HEK293 (cell line): ENCODE results near the gene DAGLA.

Source experiments
- CTCF ChIA-PET: fragments of 350-600 bp; formaldehyde crosslinking; extraction: SDS; loops from one replicate; lab custom pipeline; 2021; ENCODE audit warnings: antibody characterized with exemption; lab: Yijun Ruan, JAX
- POLR2A ChIA-PET: fragments of 300-600 bp; formaldehyde crosslinking; extraction: SDS; loops from one replicate; lab custom pipeline; 2020; ENCODE audit warnings: antibody characterized with exemption, inconsistent platforms; lab: Yijun Ruan, JAX
- H3K27ac ChIP-seq: fragments of 200-500 bp; sonication (Bioruptor generic); 2 replicates; pipeline ENCODE4 v1.5.1; 2014; ENCODE audit warnings: low read depth, low read length, control low read depth, inconsistent platforms; ENCODE audit errors: extremely low read depth
- H3K36me3 ChIP-seq, 2 experiments: fragments of 200-500 bp in 1 of 2; sonication (Bioruptor generic) in 1 of 2; 1 replicate in 1 of 2; 2 replicates in 1 of 2; pipeline ENCODE4 v1.5.1; 2014 to 2017; ENCODE audit warnings: inconsistent platforms in 2 of 2, low read length in 2 of 2; ENCODE audit not compliant: control insufficient read depth in 2 of 2, insufficient read depth in 1 of 2
- H3K4me1 ChIP-seq: fragments of 200-500 bp; sonication (Bioruptor generic); 2 replicates; pipeline ENCODE4 v1.5.1; 2014; ENCODE audit warnings: mild to moderate bottlenecking, low read length, inconsistent platforms; ENCODE audit not compliant: control insufficient read depth, insufficient read depth
- H3K4me3 ChIP-seq: 2 replicates; pipeline ENCODE4 v1.5.1; 2011; ENCODE audit warnings: low read depth, mild to moderate bottlenecking, control low read depth, low read length, moderate library complexity
- H3K9me3 ChIP-seq: fragments of 200-500 bp; sonication (Bioruptor generic); 2 replicates; pipeline ENCODE4 v1.5.1; 2014; ENCODE audit warnings: low read depth, low read length, inconsistent platforms; ENCODE audit not compliant: control insufficient read depth, insufficient read depth
- GLI2 ChIP-seq: fragments of 450-650 bp; formaldehyde crosslinking; IDR thresholded peaks from 2 replicates; pipeline ENCODE4; 2017; ENCODE audit warnings: missing biosample characterization, missing genetic modification characterization, low read depth, borderline replicate concordance
- GLIS1 ChIP-seq: fragments of 450-650 bp; formaldehyde crosslinking; IDR thresholded peaks from 2 replicates; pipeline ENCODE4 v1.5.1; 2016; ENCODE audit warnings: missing biosample characterization, missing genetic modification characterization
- MZF1 ChIP-seq: fragments of 450-650 bp; formaldehyde crosslinking; IDR thresholded peaks from 2 replicates; pipeline ENCODE4 v1.5.1; 2017; ENCODE audit warnings: missing biosample characterization, missing genetic modification characterization, borderline replicate concordance
- ZBTB48 ChIP-seq: fragments of 450-650 bp; formaldehyde crosslinking; IDR thresholded peaks from 2 replicates; pipeline ENCODE4 v1.5.1; 2016; ENCODE audit warnings: missing biosample characterization, missing genetic modification characterization
- ZFHX2 ChIP-seq: fragments of 450-650 bp; formaldehyde crosslinking; conservative IDR thresholded peaks from 2 replicates; pipeline ENCODE4 v1.5.1; 2016; ENCODE audit warnings: missing biosample characterization, missing genetic modification characterization
- ZIC2 ChIP-seq: fragments of 450-650 bp; formaldehyde crosslinking; IDR thresholded peaks from 2 replicates; pipeline ENCODE4 v1.5.1; 2016; ENCODE audit warnings: missing biosample characterization, missing genetic modification characterization
- ZNF121 ChIP-seq: fragments of 450-650 bp; formaldehyde crosslinking; IDR thresholded peaks from 2 replicates; pipeline ENCODE4 v1.5.1; 2016; ENCODE audit warnings: missing biosample characterization, missing genetic modification characterization
- ZNF132 ChIP-seq: fragments of 450-650 bp; formaldehyde crosslinking; IDR thresholded peaks from 2 replicates; pipeline ENCODE4 v1.5.1; 2017; ENCODE audit warnings: missing biosample characterization, missing genetic modification characterization, borderline replicate concordance
- ZNF211 ChIP-seq: fragments of 450-650 bp; formaldehyde crosslinking; IDR thresholded peaks from 2 replicates; pipeline ENCODE4 v1.5.1; 2016; ENCODE audit warnings: low read depth, missing biosample characterization, missing genetic modification characterization
- ZNF24 ChIP-seq: fragments of 450-650 bp; formaldehyde crosslinking; IDR thresholded peaks from 2 replicates; pipeline ENCODE4 v1.5.1; 2016; ENCODE audit warnings: missing biosample characterization, missing genetic modification characterization
- ZNF530 ChIP-seq: fragments of 450-650 bp; formaldehyde crosslinking; IDR thresholded peaks from 2 replicates; pipeline ENCODE4 v1.5.1; 2016; ENCODE audit warnings: low read depth, missing biosample characterization, missing genetic modification characterization
- ZNF560 ChIP-seq: fragments of 450-650 bp; formaldehyde crosslinking; IDR thresholded peaks from 2 replicates; pipeline ENCODE4 v1.5.1; 2017; ENCODE audit warnings: missing biosample characterization, missing genetic modification characterization, borderline replicate concordance
- ZNF658 ChIP-seq: fragments of 450-650 bp; formaldehyde crosslinking; IDR thresholded peaks from 2 replicates; pipeline ENCODE4; 2016; ENCODE audit warnings: missing biosample characterization, missing genetic modification characterization
- ZNF664 ChIP-seq: fragments of 450-650 bp; formaldehyde crosslinking; IDR thresholded peaks from 2 replicates; pipeline ENCODE4 v1.5.1; 2016; ENCODE audit warnings: missing biosample characterization, missing genetic modification characterization
- ZXDB ChIP-seq: fragments of 450-650 bp; formaldehyde crosslinking; IDR thresholded peaks from 2 replicates; pipeline ENCODE4 v1.5.1; 2016; ENCODE audit warnings: missing biosample characterization, missing genetic modification characterization
- TF ChIP-seq, protein P1 (sequence below): fragments of 450-650 bp; formaldehyde crosslinking; IDR thresholded peaks from 2 replicates; pipeline ENCODE4 v1.5.1; 2017; ENCODE audit warnings: missing biosample characterization, missing genetic modification characterization
- TF ChIP-seq, protein P2 (sequence below): fragments of 450-650 bp; formaldehyde crosslinking; IDR thresholded peaks from 2 replicates; pipeline ENCODE4 v1.5.1; 2016; ENCODE audit warnings: missing biosample characterization, missing genetic modification characterization
- TF ChIP-seq, protein P3 (sequence below): fragments of 450-650 bp; formaldehyde crosslinking; IDR thresholded peaks from 2 replicates; pipeline ENCODE4 v1.5.1; 2017; ENCODE audit warnings: missing biosample characterization, missing genetic modification characterization
- TF ChIP-seq, protein P4 (sequence below): fragments of 450-650 bp; formaldehyde crosslinking; IDR thresholded peaks from 2 replicates; pipeline ENCODE4 v1.5.1; 2016; ENCODE audit warnings: missing biosample characterization, missing genetic modification characterization
- TF ChIP-seq, protein P5 (sequence below): fragments of 450-650 bp; formaldehyde crosslinking; optimal IDR thresholded peaks from 2 replicates; pipeline ENCODE3; 2016; ENCODE audit warnings: missing biosample characterization, mild to moderate bottlenecking, missing genetic modification characterization

Gene DAGLA

DNA sequence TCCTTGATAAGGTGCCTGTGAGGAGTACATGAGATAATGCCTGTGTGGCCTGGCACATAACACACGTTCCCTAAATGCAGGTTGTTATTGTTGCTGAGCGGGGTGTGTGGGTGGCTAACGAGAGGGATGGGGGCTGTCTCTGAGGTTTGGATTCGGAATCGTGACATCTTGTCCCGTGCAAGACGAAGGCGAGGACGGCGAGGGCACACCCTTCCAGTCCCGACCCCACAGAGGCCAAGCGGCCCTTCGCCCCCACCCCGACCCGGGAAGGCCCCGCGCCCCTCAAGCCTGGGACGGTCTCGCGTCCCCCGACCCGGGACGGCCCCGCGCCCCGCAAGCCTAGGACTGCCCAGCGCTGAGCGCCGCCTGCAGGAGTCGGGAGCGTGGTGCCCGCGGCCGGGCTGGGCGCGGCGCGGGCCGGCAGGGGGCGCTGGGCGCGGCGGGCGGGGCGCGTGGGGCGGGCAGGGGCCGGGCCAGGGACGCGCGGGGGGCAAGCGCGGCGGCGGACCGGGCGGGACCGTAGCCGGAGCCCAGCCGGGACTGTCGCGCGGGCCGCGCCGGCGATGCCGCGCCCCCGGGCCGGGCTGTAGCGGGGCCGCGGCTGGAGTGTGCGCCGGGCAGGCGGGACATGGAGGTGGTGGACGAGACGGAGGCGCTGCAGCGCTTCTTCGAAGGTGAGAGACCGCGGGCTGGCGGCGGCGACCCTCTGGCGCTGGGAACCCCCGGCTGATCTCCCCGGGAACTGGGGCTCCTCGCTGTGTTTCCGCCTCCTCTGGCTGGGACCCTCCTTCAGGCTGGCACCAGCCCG is 72.1 kb downstream of the DAGLA start, which contains the start of gene MYRF:
Gene MYRF, plus strand, starts transcription at position 520 of the 808 bp plus-strand sequence. Its CDS starts 109 bp downstream, at position 629.
- Histone ChIP-seq H3K4me3 (peak within 1 kb of the TSS; percentile 34), H3K4me1 (no peaks in the 10 kb centered on the region; the same call in 1 of the 2 replicates)

More for the DNA sequence above, 72.1 kb downstream of the DAGLA start, which contains the start of gene MYRF:
- CTCF ChIA-PET: interaction anchor here (0.7 to 6.7 kb wide), 9 partner anchors 14 to 364 kb away, joined by 3 to 118 read pairs (median 6); partner anchors contain the start of genes FEN1 and TMEM258
- Histone ChIP-seq H3K27ac (no peak within 1 kb of the TSS), H3K9me3 (no peaks in the 10 kb centered on the region), H3K36me3 (no peaks in the 10 kb centered on the region)
- TF ChIP-seq GLIS1 (tag by site-specific recombination): no peak
- TF ChIP-seq ZNF132 (tag by site-specific recombination): no peak
- no peak for TF ChIP-seq ZNF24 (tag by site-specific recombination)
- TF ChIP-seq ZNF560: no peak
- TF ChIP-seq, protein P1, sequence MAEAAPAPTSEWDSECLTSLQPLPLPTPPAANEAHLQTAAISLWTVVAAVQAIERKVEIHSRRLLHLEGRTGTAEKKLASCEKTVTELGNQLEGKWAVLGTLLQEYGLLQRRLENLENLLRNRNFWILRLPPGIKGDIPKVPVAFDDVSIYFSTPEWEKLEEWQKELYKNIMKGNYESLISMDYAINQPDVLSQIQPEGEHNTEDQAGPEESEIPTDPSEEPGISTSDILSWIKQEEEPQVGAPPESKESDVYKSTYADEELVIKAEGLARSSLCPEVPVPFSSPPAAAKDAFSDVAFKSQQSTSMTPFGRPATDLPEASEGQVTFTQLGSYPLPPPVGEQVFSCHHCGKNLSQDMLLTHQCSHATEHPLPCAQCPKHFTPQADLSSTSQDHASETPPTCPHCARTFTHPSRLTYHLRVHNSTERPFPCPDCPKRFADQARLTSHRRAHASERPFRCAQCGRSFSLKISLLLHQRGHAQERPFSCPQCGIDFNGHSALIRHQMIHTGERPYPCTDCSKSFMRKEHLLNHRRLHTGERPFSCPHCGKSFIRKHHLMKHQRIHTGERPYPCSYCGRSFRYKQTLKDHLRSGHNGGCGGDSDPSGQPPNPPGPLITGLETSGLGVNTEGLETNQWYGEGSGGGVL (tag by site-specific recombination): no peak
- peak; percentile 60 for TF ChIP-seq ZFHX2 (tag by site-specific recombination)
- peak; percentile 95 for TF ChIP-seq ZNF121 (tag by site-specific recombination)
- TF ChIP-seq, protein P2, sequence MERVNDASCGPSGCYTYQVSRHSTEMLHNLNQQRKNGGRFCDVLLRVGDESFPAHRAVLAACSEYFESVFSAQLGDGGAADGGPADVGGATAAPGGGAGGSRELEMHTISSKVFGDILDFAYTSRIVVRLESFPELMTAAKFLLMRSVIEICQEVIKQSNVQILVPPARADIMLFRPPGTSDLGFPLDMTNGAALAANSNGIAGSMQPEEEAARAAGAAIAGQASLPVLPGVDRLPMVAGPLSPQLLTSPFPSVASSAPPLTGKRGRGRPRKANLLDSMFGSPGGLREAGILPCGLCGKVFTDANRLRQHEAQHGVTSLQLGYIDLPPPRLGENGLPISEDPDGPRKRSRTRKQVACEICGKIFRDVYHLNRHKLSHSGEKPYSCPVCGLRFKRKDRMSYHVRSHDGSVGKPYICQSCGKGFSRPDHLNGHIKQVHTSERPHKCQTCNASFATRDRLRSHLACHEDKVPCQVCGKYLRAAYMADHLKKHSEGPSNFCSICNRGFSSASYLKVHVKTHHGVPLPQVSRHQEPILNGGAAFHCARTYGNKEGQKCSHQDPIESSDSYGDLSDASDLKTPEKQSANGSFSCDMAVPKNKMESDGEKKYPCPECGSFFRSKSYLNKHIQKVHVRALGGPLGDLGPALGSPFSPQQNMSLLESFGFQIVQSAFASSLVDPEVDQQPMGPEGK (tag by site-specific recombination): 0 out of 2 replicates have a peak, but pooled peaks have one; percentile 15
- TF ChIP-seq, protein P3, sequence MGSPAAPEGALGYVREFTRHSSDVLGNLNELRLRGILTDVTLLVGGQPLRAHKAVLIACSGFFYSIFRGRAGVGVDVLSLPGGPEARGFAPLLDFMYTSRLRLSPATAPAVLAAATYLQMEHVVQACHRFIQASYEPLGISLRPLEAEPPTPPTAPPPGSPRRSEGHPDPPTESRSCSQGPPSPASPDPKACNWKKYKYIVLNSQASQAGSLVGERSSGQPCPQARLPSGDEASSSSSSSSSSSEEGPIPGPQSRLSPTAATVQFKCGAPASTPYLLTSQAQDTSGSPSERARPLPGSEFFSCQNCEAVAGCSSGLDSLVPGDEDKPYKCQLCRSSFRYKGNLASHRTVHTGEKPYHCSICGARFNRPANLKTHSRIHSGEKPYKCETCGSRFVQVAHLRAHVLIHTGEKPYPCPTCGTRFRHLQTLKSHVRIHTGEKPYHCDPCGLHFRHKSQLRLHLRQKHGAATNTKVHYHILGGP (tag by site-specific recombination): no peak
- no peak for TF ChIP-seq GLI2 (tag by site-specific recombination)
- TF ChIP-seq ZIC2 (tag by site-specific recombination): 0 out of 2 replicates have a peak, but pooled peaks have one; percentile 6
- no peak for TF ChIP-seq ZNF211 (tag by site-specific recombination)
- TF ChIP-seq, protein P4, sequence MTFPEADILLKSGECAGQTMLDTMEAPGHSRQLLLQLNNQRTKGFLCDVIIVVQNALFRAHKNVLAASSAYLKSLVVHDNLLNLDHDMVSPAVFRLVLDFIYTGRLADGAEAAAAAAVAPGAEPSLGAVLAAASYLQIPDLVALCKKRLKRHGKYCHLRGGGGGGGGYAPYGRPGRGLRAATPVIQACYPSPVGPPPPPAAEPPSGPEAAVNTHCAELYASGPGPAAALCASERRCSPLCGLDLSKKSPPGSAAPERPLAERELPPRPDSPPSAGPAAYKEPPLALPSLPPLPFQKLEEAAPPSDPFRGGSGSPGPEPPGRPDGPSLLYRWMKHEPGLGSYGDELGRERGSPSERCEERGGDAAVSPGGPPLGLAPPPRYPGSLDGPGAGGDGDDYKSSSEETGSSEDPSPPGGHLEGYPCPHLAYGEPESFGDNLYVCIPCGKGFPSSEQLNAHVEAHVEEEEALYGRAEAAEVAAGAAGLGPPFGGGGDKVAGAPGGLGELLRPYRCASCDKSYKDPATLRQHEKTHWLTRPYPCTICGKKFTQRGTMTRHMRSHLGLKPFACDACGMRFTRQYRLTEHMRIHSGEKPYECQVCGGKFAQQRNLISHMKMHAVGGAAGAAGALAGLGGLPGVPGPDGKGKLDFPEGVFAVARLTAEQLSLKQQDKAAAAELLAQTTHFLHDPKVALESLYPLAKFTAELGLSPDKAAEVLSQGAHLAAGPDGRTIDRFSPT (tag by site-specific recombination): no peak
- TF ChIP-seq, protein P5, sequence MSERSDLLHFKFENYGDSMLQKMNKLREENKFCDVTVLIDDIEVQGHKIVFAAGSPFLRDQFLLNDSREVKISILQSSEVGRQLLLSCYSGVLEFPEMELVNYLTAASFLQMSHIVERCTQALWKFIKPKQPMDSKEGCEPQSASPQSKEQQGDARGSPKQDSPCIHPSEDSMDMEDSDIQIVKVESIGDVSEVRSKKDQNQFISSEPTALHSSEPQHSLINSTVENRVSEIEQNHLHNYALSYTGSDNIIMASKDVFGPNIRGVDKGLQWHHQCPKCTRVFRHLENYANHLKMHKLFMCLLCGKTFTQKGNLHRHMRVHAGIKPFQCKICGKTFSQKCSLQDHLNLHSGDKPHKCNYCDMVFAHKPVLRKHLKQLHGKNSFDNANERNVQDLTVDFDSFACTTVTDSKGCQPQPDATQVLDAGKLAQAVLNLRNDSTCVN: peak; percentile 37
- peak; percentile 42; the same call in 1 of the 2 replicates for TF ChIP-seq ZBTB48
- no peak for TF ChIP-seq ZNF658 (tag by site-specific recombination)
- TF ChIP-seq ZNF530 (tag by site-specific recombination): no peak
- no peak for TF ChIP-seq ZNF664 (tag by site-specific recombination)
- TF ChIP-seq ZXDB (tag by site-specific recombination): no peak
- TF ChIP-seq MZF1: no peak
- POLR2A ChIA-PET: interaction anchor here (1.1 kb wide), 1 partner anchor 27 kb away, joined by 3 read pairs; no protein-coding TSS in a partner anchor
